Liver (tissue), 3 donors: ENCODE data around the gene IRGQ.

Experiments
- ATF3 ChIP-seq: IDR thresholded peaks from 2 replicates; pipeline ENCODE4 v1.6.1; 2016; ENCODE audit warnings: antibody characterized with exemption
- CTCF ChIP-seq: fragments of 150-350 bp; IDR thresholded peaks from 2 replicates; pipeline ENCODE4 v1.5.1; 2017; ENCODE audit warnings: improper control_type of control experiment, low read depth, low read length; ENCODE audit not compliant: missing input control
- FOXA1 ChIP-seq: IDR thresholded peaks from 2 replicates; pipeline ENCODE4 v1.6.1; 2016; ENCODE audit warnings: antibody characterized with exemption
- GABPA ChIP-seq, 2 donors: IDR thresholded peaks in 1 of 2; conservative IDR thresholded peaks in 1 of 2; 2 replicates each; pipeline ENCODE4 v1.6.1; 2016; ENCODE audit warnings: antibody characterized with exemption in 2 of 2, mild to moderate bottlenecking in 1 of 2, moderate library complexity in 1 of 2
- JUND ChIP-seq, 2 donors: IDR thresholded peaks; 2 replicates each; pipeline ENCODE4 v1.6.1; 2016; ENCODE audit warnings: antibody characterized with exemption in 2 of 2
- MAX ChIP-seq: IDR thresholded peaks from 2 replicates; pipeline ENCODE4 v1.6.1; 2016; ENCODE audit warnings: antibody characterized with exemption
- RAD21 ChIP-seq, 2 donors: IDR thresholded peaks; 2 replicates each; pipeline ENCODE4 v1.6.1; 2016; ENCODE audit warnings: antibody characterized with exemption in 2 of 2, mild to moderate bottlenecking in 2 of 2
- REST ChIP-seq: IDR thresholded peaks from 2 replicates; pipeline ENCODE4 v1.6.1; 2016; ENCODE audit warnings: antibody characterized with exemption, mild to moderate bottlenecking
- SP1 ChIP-seq: IDR thresholded peaks from 2 replicates; pipeline ENCODE4 v1.6.1; 2018; ENCODE audit warnings: antibody characterized with exemption, mild to moderate bottlenecking
- TAF1 ChIP-seq: conservative IDR thresholded peaks from 2 replicates; pipeline ENCODE4 v1.6.1; 2016; ENCODE audit warnings: antibody characterized with exemption, mild to moderate bottlenecking
- ZBTB33 ChIP-seq: IDR thresholded peaks from 2 replicates; pipeline ENCODE4 v1.6.1; 2016; ENCODE audit warnings: antibody characterized with exemption
- donor health status: healthy.
- donor health status: healthy.

GRCh38 chr19:43598445-43599240 lies 2.7 kb upstream of the IRGQ start:
- TF ChIP-seq CTCF (no peak), JUND (IDR thresholded peaks at IDR 0.05) (no peak), TAF1 (no peak), FOXA1 (no peak), ZBTB33 (no peak), RAD21 (IDR thresholded peaks at IDR 0.05) (no peak), MAX (no peak), ATF3 (no peak), SP1 (no peak), REST (no peak), GABPA (IDR thresholded peaks at IDR 0.05 in 1 of 2, conservative IDR thresholded peaks at IDR 0.05 in 1 of 2) (no peak)
